ENCODE results near the gene RNF144B.

DNA sequence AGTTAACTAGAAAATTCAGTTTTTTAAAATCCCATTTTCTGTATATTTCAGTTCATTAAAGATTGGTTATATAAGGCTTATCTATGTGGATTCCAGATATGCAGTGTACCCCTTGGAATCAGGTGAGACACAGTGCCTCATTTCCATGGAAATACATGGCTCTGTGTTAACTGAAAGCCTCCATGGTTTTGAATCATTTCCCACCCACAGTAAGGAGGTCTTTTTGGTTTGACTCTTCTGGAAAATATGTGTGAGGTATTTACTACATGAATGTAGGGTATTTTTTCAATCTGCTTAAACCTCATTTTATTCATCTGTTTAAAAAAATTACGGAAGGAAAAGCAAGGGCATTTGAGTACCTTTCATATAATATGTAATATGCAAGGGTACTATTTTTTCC, 25.5 kb downstream of the RNF144B start:
- TF ChIP-seq, protein P1, sequence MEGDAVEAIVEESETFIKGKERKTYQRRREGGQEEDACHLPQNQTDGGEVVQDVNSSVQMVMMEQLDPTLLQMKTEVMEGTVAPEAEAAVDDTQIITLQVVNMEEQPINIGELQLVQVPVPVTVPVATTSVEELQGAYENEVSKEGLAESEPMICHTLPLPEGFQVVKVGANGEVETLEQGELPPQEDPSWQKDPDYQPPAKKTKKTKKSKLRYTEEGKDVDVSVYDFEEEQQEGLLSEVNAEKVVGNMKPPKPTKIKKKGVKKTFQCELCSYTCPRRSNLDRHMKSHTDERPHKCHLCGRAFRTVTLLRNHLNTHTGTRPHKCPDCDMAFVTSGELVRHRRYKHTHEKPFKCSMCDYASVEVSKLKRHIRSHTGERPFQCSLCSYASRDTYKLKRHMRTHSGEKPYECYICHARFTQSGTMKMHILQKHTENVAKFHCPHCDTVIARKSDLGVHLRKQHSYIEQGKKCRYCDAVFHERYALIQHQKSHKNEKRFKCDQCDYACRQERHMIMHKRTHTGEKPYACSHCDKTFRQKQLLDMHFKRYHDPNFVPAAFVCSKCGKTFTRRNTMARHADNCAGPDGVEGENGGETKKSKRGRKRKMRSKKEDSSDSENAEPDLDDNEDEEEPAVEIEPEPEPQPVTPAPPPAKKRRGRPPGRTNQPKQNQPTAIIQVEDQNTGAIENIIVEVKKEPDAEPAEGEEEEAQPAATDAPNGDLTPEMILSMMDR (IDR thresholded peaks at IDR 0.05 in 2 of 3, conservative IDR thresholded peaks at IDR 0.05 in 1 of 3; ENCODE audit: insufficient read depth in 2 of 3, low read depth in 1 of 3, low read length in 3 of 3) = no peak
- TF ChIP-seq KLF13 (tag; IDR thresholded peaks at IDR 0.05; ENCODE audit: borderline replicate concordance, low read depth) (no peak), MXI1 (IDR thresholded peaks at IDR 0.05; ENCODE audit: low read depth, low read length) (no peak)
- TF ChIP-seq, protein P2, sequence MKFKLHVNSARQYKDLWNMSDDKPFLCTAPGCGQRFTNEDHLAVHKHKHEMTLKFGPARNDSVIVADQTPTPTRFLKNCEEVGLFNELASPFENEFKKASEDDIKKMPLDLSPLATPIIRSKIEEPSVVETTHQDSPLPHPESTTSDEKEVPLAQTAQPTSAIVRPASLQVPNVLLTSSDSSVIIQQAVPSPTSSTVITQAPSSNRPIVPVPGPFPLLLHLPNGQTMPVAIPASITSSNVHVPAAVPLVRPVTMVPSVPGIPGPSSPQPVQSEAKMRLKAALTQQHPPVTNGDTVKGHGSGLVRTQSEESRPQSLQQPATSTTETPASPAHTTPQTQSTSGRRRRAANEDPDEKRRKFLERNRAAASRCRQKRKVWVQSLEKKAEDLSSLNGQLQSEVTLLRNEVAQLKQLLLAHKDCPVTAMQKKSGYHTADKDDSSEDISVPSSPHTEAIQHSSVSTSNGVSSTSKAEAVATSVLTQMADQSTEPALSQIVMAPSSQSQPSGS (CRISPR knock-in tag; IDR thresholded peaks at IDR 0.05) = no peak

All from K562 (cell line).